Measurements from ENCODE around the gene RASSF1. TPM values are rescaled to one million over a fixed set of nuclear protein-coding genes. Genes with fewer than 3 reads are reported as not detected.

The RASSF1 gene
- total RNA-seq, 2 experiments from 2014 or later: 33.0 to 36.0 TPM

DNA sequence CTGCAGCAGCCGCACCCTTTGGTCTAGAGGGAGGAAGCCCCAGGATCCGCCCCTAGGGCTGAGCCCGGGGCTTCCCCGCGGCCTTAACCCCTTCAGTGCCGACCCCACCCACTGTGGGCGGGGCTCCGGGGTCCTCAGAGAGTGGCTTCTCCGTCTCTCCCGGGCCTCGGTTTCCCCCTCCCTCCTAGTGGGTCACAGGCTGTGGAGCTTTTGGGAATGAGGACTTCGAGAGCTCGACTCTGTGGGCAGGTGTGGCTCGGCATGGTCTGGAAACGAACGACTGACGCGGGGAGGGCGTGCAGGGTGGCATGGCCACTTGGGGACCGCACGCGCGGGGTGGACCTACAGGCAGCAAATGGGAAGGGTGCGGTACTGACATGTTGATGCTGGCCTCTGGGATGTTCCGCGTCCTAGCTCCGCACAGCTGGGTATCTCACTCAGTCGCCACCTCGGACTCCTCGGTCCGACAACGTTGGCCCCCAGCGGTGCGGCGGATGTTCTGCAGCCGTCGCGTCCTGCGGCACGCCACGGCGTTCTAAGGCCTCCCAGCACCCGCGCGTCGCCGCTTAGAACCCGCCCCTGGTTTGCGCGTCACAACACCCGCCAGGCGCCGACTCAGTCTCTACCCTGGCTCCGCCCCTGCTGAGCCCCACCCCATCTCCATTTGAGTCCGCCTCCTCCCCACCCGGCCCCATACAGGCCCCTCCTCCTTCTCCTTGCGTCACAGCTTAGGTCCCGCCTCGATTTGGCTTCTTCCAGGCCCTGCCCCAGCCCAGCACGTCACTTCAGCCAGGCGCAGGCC is 41.6 kb downstream of the RASSF1 start, which contains the start of the genes HYAL3 and NAA80:
Gene HYAL3, minus strand, starts transcription at position 570 of the 802 bp plus-strand sequence. CDS start 3,803 bp downstream, outside the sequence.
Gene NAA80, minus strand, starts transcription at position 570 of the 802 bp plus-strand sequence. CDS start 1,942 bp downstream, outside the sequence.
- no peaks in the 10 kb centered on the region for H4K20me1 ChIP-seq (ENCODE audit: insufficient read depth, low read length)
- ChIA-PET CTCF (ENCODE audit: unreplicated experiment) (interaction anchor here (0.5 to 1.5 kb wide), 4 partner anchors 29 to 80 kb away, joined by 3 to 7 read pairs (median 4); partner anchors contain the start of gene TUSC2), POLR2A (interaction anchor here (0.6 to 2.4 kb wide), 9 partner anchors 15 to 1086 kb away, joined by 3 to 13 read pairs (median 3); partner anchors contain the start of genes MANF and TUSC2)
- H3K4me2 ChIP-seq (ENCODE audit: low read length): peak within 1 kb of the TSS; percentile 91
- no peaks in the 10 kb centered on the region for H3K79me2 ChIP-seq (ENCODE audit: insufficient read depth, low read depth, low read length)
- peak within 1 kb of the TSS; percentile 85 for H2AFZ ChIP-seq (ENCODE audit: low read length)
- intact Hi-C loops (cut with micrococcal nuclease; ENCODE audit: unreplicated experiment): loop anchor here (1.0 to 5.0 kb wide), 3 partner anchors 25 to 52 kb away; no protein-coding TSS in a partner anchor
- H3K9me2 ChIP-seq (ENCODE audit: insufficient read depth, low read length): no peaks in the 10 kb centered on the region
- peak within 1 kb of the TSS; percentile 78 for H3K4me3 ChIP-seq (ENCODE audit: low read depth, low read length, poor library complexity, severe bottlenecking)
- BruUV-seq (replicated peaks): no TSS peak
- H3K36me3 ChIP-seq (ENCODE audit: insufficient read depth, low read length): no peaks in the 10 kb centered on the region
- DNase-seq (ENCODE audit: low spot score): peak; percentile 99
- no peaks in the 10 kb centered on the region for H3K9me3 ChIP-seq (ENCODE audit: low read length)
- TF ChIP-seq EZH2phosphoT487 (IDR thresholded peaks at IDR 0.05; ENCODE audit: borderline replicate concordance, low read depth, low read length): no peak
- TF ChIP-seq, protein P1, sequence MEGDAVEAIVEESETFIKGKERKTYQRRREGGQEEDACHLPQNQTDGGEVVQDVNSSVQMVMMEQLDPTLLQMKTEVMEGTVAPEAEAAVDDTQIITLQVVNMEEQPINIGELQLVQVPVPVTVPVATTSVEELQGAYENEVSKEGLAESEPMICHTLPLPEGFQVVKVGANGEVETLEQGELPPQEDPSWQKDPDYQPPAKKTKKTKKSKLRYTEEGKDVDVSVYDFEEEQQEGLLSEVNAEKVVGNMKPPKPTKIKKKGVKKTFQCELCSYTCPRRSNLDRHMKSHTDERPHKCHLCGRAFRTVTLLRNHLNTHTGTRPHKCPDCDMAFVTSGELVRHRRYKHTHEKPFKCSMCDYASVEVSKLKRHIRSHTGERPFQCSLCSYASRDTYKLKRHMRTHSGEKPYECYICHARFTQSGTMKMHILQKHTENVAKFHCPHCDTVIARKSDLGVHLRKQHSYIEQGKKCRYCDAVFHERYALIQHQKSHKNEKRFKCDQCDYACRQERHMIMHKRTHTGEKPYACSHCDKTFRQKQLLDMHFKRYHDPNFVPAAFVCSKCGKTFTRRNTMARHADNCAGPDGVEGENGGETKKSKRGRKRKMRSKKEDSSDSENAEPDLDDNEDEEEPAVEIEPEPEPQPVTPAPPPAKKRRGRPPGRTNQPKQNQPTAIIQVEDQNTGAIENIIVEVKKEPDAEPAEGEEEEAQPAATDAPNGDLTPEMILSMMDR (conservative IDR thresholded peaks at IDR 0.05; ENCODE audit: low read length): peak; percentile 59; the same call in 1 of the 2 replicates
- H3K4me1 ChIP-seq (ENCODE audit: insufficient read depth, low read length, poor library complexity, severe bottlenecking): peaks cover 19% of the 10 kb centered on the region
- H3K27ac ChIP-seq (ENCODE audit: low read depth, low read length, poor library complexity, severe bottlenecking): peak within 1 kb of the TSS; percentile 58

DNA sequence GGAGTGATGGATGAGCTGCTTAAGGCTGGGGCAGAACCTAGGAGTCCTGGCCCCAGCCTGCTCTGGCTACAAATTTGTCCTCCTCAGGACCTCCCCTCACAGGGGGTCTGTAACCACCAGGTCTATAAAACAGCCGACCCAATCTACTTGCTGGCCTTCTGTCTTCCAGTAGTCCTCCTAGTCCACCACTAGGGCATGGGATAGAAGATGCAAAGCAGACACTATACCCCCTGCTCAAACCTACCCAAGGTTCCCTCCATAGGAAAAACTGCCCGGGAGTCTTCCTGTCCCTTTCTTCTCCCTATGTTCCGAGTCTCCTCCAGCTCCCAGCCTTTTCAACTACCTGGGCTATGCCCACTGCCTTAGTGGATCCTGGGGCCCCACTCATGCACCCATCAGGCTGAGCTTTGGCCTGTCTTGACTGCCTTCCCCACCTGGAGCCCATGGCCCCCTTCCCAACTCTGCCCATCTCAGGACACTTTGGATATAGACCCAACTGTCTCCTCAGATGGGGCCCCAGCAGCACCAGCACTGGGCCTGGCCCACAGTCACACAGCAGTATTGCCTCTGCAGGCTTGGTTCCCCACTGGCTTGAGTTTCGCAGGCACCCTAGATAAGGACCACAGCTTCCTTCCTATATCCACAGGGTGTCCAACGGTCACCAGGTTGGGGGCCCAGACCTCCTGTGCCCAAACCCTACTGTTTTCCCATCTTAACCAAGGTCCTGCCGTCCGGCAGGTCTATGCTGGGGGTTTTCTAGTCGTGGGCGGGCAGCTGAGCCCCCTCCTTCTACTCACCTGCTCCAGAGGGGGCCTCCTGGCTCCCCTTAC is 42.5 kb downstream of the RASSF1 start:
- Histone ChIP-seq H3K36me3 (ENCODE audit: insufficient read depth, low read length) (no peaks in the 10 kb centered on the region), H3K9me3 (ENCODE audit: low read length) (no peaks in the 10 kb centered on the region), H3K9me2 (ENCODE audit: insufficient read depth, low read length) (no peaks in the 10 kb centered on the region), H4K20me1 (ENCODE audit: insufficient read depth, low read length) (no peaks in the 10 kb centered on the region), H3K4me2 (ENCODE audit: low read length) (peak overlapping the region; percentile 91), H3K4me3 (ENCODE audit: low read depth, low read length, poor library complexity, severe bottlenecking) (peak overlapping the region; percentile 78), H3K79me2 (ENCODE audit: insufficient read depth, low read depth, low read length) (no peaks in the 10 kb centered on the region), H2AFZ (ENCODE audit: low read length) (no peak overlapping the region; the same call in 1 of the 2 replicates), H3K27ac (ENCODE audit: low read depth, low read length, poor library complexity, severe bottlenecking) (no peak overlapping the region), H3K4me1 (ENCODE audit: insufficient read depth, low read length, poor library complexity, severe bottlenecking) (peaks cover 21% of the 10 kb centered on the region)
- intact Hi-C loops (cut with micrococcal nuclease; ENCODE audit: unreplicated experiment): loop anchor here (2.0 to 5.0 kb wide), 2 partner anchors 39 to 51 kb away; no protein-coding TSS in a partner anchor
- TF ChIP-seq, protein P1 (conservative IDR thresholded peaks at IDR 0.05; ENCODE audit: low read length): no peak
- TF ChIP-seq EZH2phosphoT487 (IDR thresholded peaks at IDR 0.05; ENCODE audit: borderline replicate concordance, low read depth, low read length): no peak
- DNase-seq (ENCODE audit: low spot score): no peak
- POLR2A ChIA-PET: interaction anchor here (0.6 to 2.4 kb wide), 3 partner anchors 20 to 39 kb away, joined by 3 to 13 read pairs (median 8); no protein-coding TSS in a partner anchor
- no TSS peak for BruUV-seq (replicated peaks)
- CTCF ChIA-PET (ENCODE audit: unreplicated experiment): interaction anchor here (1.5 kb wide), 1 partner anchor 39 kb away, joined by 5 read pairs; no protein-coding TSS in a partner anchor
